CD14-positive monocyte (primary cell): ENCODE results near the gene ITGA11. TPM values are rescaled to one million over a fixed set of nuclear protein-coding genes. Genes with fewer than 3 reads are reported as not detected.
"Not testable (repeated sequence)": the region's sequence is repeated elsewhere in the genome, so short reads cannot be mapped to it uniquely, and the experiment has no call there.

Experiments used
- DNase-seq, 3 donors: peaks; one replicate each; pipeline ENCODE4 v3.0.0-alpha.2; 2011 to 2022
- H2AFZ ChIP-seq: 2 replicates; pipeline ENCODE4 v1.6.0; 2012; ENCODE audit warnings: mild to moderate bottlenecking, low read depth, low read length, inconsistent platforms; ENCODE audit not compliant: insufficient read depth, poor library complexity, severe bottlenecking
- H3K27ac ChIP-seq, 2 donors: 1 replicate in 1 of 2; 2 replicates in 1 of 2; pipeline ENCODE4 v1.5.1; 2012 to 2013; ENCODE audit warnings: low read length in 2 of 2, control low read depth in 1 of 2, inconsistent platforms in 1 of 2, low read depth in 1 of 2, mild to moderate bottlenecking in 1 of 2
- H3K27me3 ChIP-seq, 2 donors: one replicate each; pipeline versions ENCODE4 v1.6.0 to v1.6.1; 2011 to 2013; ENCODE audit warnings: low read length in 2 of 2; ENCODE audit not compliant: control insufficient read depth in 2 of 2, insufficient read depth in 2 of 2
- H3K36me3 ChIP-seq, 2 donors: replicated peaks in 1 of 2; 1 replicate in 1 of 2; 2 replicates in 1 of 2; pipeline versions ENCODE4 v1.5.1 to v1.6.1; 2012 to 2013; ENCODE audit warnings: low read length in 2 of 2, control low read depth in 1 of 2, inconsistent platforms in 1 of 2, mild to moderate bottlenecking in 1 of 2; ENCODE audit not compliant: insufficient read depth in 2 of 2, control insufficient read depth in 1 of 2
- H3K4me1 ChIP-seq, 2 donors: 1 replicate in 1 of 2; 2 replicates in 1 of 2; pipeline versions ENCODE4 v1.5.1 to v1.6.1; 2012 to 2013; ENCODE audit warnings: low read length in 2 of 2, control low read depth in 1 of 2, inconsistent platforms in 1 of 2, mild to moderate bottlenecking in 1 of 2, moderate library complexity in 1 of 2; ENCODE audit not compliant: insufficient read depth in 2 of 2, control insufficient read depth in 1 of 2
- H3K4me2 ChIP-seq: replicated peaks from 2 replicates; pipeline ENCODE3; 2012; ENCODE audit warnings: low read length, moderate library complexity, mild to moderate bottlenecking; ENCODE audit not compliant: poor library complexity, severe bottlenecking; ENCODE audit errors: extremely low read depth
- H3K4me3 ChIP-seq, 3 experiments: fragments of 200-600 bp in 1 of 3; sonication (generic) in 1 of 3; replicated peaks in 1 of 3; 1 replicate in 2 of 3; 2 replicates in 1 of 3; pipeline ENCODE4 v1.5.1; 2011 to 2013; ENCODE audit warnings: low read length in 3 of 3, mild to moderate bottlenecking in 3 of 3, control low read depth in 2 of 3, low read depth in 2 of 3, inconsistent platforms in 1 of 3, moderate library complexity in 1 of 3
- H3K79me2 ChIP-seq: 2 replicates; pipeline ENCODE4 v1.6.0; 2012; ENCODE audit warnings: mild to moderate bottlenecking, control low read depth, inconsistent platforms, low read length, moderate library complexity; ENCODE audit not compliant: insufficient read depth
- H3K9ac ChIP-seq: 2 replicates; pipeline ENCODE4 v1.6.0; 2017; ENCODE audit warnings: low read length, mild to moderate bottlenecking; ENCODE audit not compliant: insufficient read depth, poor library complexity, severe bottlenecking
- H3K9me3 ChIP-seq, 2 donors: replicated peaks in 1 of 2; 1 replicate in 1 of 2; 2 replicates in 1 of 2; pipeline versions ENCODE4 v1.5.1 to v1.6.1; 2012 to 2013; ENCODE audit warnings: low read length in 2 of 2, control low read depth in 1 of 2; ENCODE audit not compliant: control insufficient read depth in 1 of 2, insufficient read depth in 1 of 2
- H4K20me1 ChIP-seq: 2 replicates; pipeline ENCODE4 v1.6.0; 2012; ENCODE audit warnings: mild to moderate bottlenecking, low read length, control low read depth, moderate library complexity; ENCODE audit not compliant: insufficient read depth
- H3K27ac Mint-ChIP-seq, 7 donors: one replicate each; pipeline ENCODE4 v1.8.0; 2020; ENCODE audit warnings: mild to moderate bottlenecking in 7 of 7, mixed read lengths in 7 of 7, moderate library complexity in 6 of 7, inconsistent platforms in 2 of 7
- H3K27me3 Mint-ChIP-seq, 3 donors: one replicate each; pipeline ENCODE4 v1.8.0; 2021 to 2022; ENCODE audit warnings: low read depth in 3 of 3, mild to moderate bottlenecking in 3 of 3, mixed read lengths in 3 of 3, moderate library complexity in 3 of 3, inconsistent platforms in 1 of 3
- H3K36me3 Mint-ChIP-seq, 2 donors: one replicate each; pipeline ENCODE4 v1.8.0; 2020; ENCODE audit warnings: mixed read lengths in 2 of 2, inconsistent platforms in 1 of 2, mild to moderate bottlenecking in 1 of 2
- H3K4me1 Mint-ChIP-seq: one replicate; pipeline ENCODE4 v1.8.0; 2020; ENCODE audit warnings: mild to moderate bottlenecking, mixed read lengths
- H3K4me3 Mint-ChIP-seq, 2 donors: one replicate each; pipeline ENCODE4 v1.8.0; 2020; ENCODE audit warnings: mild to moderate bottlenecking in 2 of 2, mixed read lengths in 2 of 2, moderate library complexity in 1 of 2
- H3K9me3 Mint-ChIP-seq, 7 donors: one replicate each; pipeline ENCODE4 v1.8.0; 2020 to 2022; ENCODE audit warnings: mixed read lengths in 7 of 7, mild to moderate bottlenecking in 6 of 7, moderate library complexity in 6 of 7, inconsistent platforms in 2 of 7
- CTCF ChIP-seq: fragments of 200-600 bp; IDR thresholded peaks from one replicate; pipeline ENCODE4 v1.8.0; 2022; ENCODE audit warnings: antibody characterized with exemption, mild to moderate bottlenecking
- WGBS: methylation state at CpG from one replicate; pipeline ENCODE4 v1.1.5; 2013; ENCODE audit warnings: missing lambda C conversion rate; ENCODE audit not compliant: insufficient coverage; 5-methylcytosine and 5-hydroxymethylcytosine counted together
- intact Hi-C, 2 donors: fragments of 100-400 bp; cut with micrococcal nuclease; formaldehyde crosslinking; loops; one replicate each; pipeline versions ENCODE4 v1.15.0 to v1.15.1; 2023
- polyA plus RNA-seq, 3 donors: library from polyadenylated mRNA; depleted of rRNA in 1 of 3; unstranded in 2 of 3; stranded (reverse) in 1 of 3; fragments of 300-500 nt in 2 of 3; fragments of >200 nt in 1 of 3; fragmentation: Illumina TruSeq in 2 of 3; gene quantifications; 1 replicate in 2 of 3; 2 replicates in 1 of 3; pipeline ENCODE4 v1.2.3, GENCODE V29; 2012 to 2021

ITGA11 gene
- polyA plus RNA-seq, 3 donors: under 0.01 to 0.01 TPM; not detected in 1

- H3K4me1 Mint-ChIP-seq: peaks cover 4% of the 10 kb centered on the region
- Histone ChIP-seq H3K9ac (no peak overlapping the region), H3K4me2 (no peak overlapping the region), H2AFZ (no peak overlapping the region), H3K27me3 (peaks cover 6 to 14% of the 10 kb centered on the region in 2 donors), H4K20me1 (no peaks in the 10 kb centered on the region), H3K9me3 (no peaks in the 10 kb centered on the region), H3K4me3 (no peak overlapping the region), H3K36me3 (no peaks in the 10 kb centered on the region), H3K27ac (no peak overlapping the region), H3K79me2 (no peaks in the 10 kb centered on the region), H3K4me1 (no peaks in the 10 kb centered on the region)
- intact Hi-C loops: no loop called here
- H3K9me3 Mint-ChIP-seq: peaks cover 0 to 1% (median 0%) of the 10 kb centered on the region in 7 donors
- H3K4me3 Mint-ChIP-seq: no peak overlapping the region
- TF ChIP-seq CTCF: no peak
- no peaks in the 10 kb centered on the region for H3K36me3 Mint-ChIP-seq
- peak overlapping the region in 1 of 7 donors; percentile 57 for H3K27ac Mint-ChIP-seq
- H3K27me3 Mint-ChIP-seq: peaks cover 17 to 27% (median 21%) of the 10 kb centered on the region in 3 donors
- WGBS: 82% methylated on average over 7 of the region's 7 CpGs
- no peak for DNase-seq
These were observed 7.1 kb downstream of the ITGA11 start for GRCh38 chr15:68424754-68425390.

- H3K36me3 ChIP-seq: no peaks in the 10 kb centered on the region
- peaks cover 9 to 19% (median 10%) of the 10 kb centered on the region in 3 donors for H3K27me3 Mint-ChIP-seq
- no peaks in the 10 kb centered on the region for H4K20me1 ChIP-seq
- no peak overlapping the region for H3K9ac ChIP-seq
- H3K4me2 ChIP-seq: no peak overlapping the region
- H3K36me3 Mint-ChIP-seq: no peaks in the 10 kb centered on the region
- no peak overlapping the region for H3K4me3 Mint-ChIP-seq
- no peak overlapping the region for H3K27ac ChIP-seq
- no peaks in the 10 kb centered on the region for H3K4me1 ChIP-seq
- intact Hi-C loops: no loop called here
- H3K9me3 ChIP-seq: no peaks in the 10 kb centered on the region
- H2AFZ ChIP-seq: no peak overlapping the region
- no peak overlapping the region for H3K4me3 ChIP-seq
- TF ChIP-seq CTCF: no peak
- no peak overlapping the region for H3K27ac Mint-ChIP-seq
- DNase-seq: no peak
- 98% methylated on average over 10 of the region's 10 CpGs for WGBS
- H3K79me2 ChIP-seq: no peaks in the 10 kb centered on the region
- peaks cover 5% of the 10 kb centered on the region for H3K4me1 Mint-ChIP-seq
- peaks cover 0 to 5% of the 10 kb centered on the region in 2 donors for H3K27me3 ChIP-seq
- no peaks in the 10 kb centered on the region for H3K9me3 Mint-ChIP-seq
These were observed 8.3 kb downstream of the ITGA11 start for GRCh38 chr15:68423359-68424296.

GRCh38 chr15:68422403-68423145 is 9.4 kb downstream of the ITGA11 start:
- 96% methylated on average over 3 of the region's 5 CpGs for WGBS
- H3K4me2 ChIP-seq, DNase-seq, H2AFZ ChIP-seq, intact Hi-C loops, H3K4me1 Mint-ChIP-seq, H3K79me2 ChIP-seq, H3K9me3 ChIP-seq, H3K4me1 ChIP-seq, H3K4me3 Mint-ChIP-seq, H3K36me3 ChIP-seq, H3K27ac ChIP-seq, H3K36me3 Mint-ChIP-seq, H3K27me3 ChIP-seq, H3K9ac ChIP-seq, H3K27ac Mint-ChIP-seq, H3K4me3 ChIP-seq, H3K9me3 Mint-ChIP-seq, H4K20me1 ChIP-seq: not testable (repeated sequence)
- peaks cover 1 to 12% (median 4%) of the 10 kb centered on the region in 3 donors for H3K27me3 Mint-ChIP-seq
